Activated CD8-positive, alpha-beta memory T cell treated with anti-CD3 and anti-CD28 coated beads for 1 hour (primary cell): ENCODE data around the gene AP4E1.
"Not testable (repeated sequence)": the region's sequence is repeated elsewhere in the genome, so short reads cannot be mapped to it uniquely, and the experiment has no call there.

Experiments used
- DNase-seq, 2 donors: peaks; one replicate each; pipeline ENCODE4 v3.0.0-alpha.2; 2020; ENCODE audit warnings: low read depth in 1 of 2; ENCODE audit errors: extremely low read depth in 1 of 2

AP4E1 gene

GRCh38 chr15:50908209-50909009 lies at the start of gene AP4E1:
TSS of gene AP4E1 (plus strand) at chr15:50908683. CDS start at chr15:50908779, 96 bp downstream.
- peak; percentile 89 to 92 for DNase-seq

GRCh38 chr15:50860824-50861223 lies 47.7 kb upstream of the AP4E1 start:
- no peak for DNase-seq

- no peak for DNase-seq
Observed at GRCh38 chr15:50862553-50862952, 45.9 kb upstream of the AP4E1 start.

DNA sequence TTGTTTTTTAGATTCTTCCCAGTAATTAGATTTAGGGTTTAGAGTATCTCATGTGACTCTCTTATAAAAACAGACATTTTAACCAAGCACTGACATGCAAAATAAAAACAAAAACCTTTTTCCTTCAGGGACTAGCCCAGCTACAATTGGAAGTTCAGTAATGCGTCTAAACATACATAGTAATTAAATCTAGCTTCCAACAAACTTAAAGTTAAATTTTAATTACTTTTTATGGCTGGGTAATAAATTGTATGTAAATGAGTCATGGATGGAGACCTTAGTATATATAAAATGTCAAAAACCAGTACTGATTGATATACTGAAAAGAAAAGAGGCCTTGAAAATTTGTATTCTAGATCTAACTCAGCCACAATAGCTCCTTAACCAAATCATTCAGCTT lies 43.6 kb upstream of the AP4E1 start:
- DNase-seq: no peak

- no peak for DNase-seq
Observed at GRCh38 chr15:50865515-50866353, 42.7 kb upstream of the AP4E1 start.

- no peak for DNase-seq
Observed at GRCh38 chr15:50871832-50872231, 36.7 kb upstream of the AP4E1 start.

- no peak for DNase-seq
Observed at GRCh38 chr15:50872832-50873426, 35.6 kb upstream of the AP4E1 start.

DNA sequence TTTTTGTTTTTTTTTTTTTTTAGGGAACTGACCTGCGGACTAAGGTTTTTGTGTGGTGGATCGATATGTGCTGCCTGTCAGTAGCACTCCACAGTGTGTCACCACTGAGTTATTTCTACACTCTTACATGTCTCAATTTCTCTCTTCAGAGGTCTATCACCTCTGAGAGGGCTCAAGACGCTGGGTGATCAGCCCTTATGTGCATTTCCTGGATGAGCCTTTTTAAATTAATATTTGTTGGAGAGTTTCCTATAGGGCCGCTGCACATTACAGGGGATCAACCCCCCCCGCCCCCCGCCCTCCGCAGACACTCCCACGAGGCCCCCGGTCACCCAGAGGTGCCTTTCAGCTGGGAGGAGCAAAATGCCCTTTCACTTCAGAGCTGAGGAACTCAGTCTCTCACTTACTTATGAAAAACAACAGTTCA lies 34.5 kb upstream of the AP4E1 start:
- DNase-seq: no peak

DNA sequence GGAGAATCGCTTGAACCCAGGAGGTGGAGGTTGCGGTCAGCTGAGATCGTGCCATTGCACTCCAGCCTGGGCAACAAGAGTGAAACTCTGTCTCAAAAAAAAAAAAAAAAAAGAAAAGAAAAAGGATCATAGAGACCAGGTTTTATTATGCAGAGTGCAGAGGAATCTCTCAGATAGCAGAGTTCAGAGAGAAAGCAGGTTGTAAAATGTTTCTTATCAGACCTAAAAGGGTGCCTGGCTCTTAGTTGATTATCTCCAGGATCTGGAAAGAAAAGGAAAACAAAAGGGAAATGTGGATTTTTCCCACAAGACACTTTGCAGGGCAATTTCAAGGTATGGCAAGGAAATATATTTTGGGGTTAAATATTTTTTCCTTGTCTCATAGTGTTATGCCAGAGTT lies 33.2 kb upstream of the AP4E1 start:
- not testable (repeated sequence) for DNase-seq

DNA sequence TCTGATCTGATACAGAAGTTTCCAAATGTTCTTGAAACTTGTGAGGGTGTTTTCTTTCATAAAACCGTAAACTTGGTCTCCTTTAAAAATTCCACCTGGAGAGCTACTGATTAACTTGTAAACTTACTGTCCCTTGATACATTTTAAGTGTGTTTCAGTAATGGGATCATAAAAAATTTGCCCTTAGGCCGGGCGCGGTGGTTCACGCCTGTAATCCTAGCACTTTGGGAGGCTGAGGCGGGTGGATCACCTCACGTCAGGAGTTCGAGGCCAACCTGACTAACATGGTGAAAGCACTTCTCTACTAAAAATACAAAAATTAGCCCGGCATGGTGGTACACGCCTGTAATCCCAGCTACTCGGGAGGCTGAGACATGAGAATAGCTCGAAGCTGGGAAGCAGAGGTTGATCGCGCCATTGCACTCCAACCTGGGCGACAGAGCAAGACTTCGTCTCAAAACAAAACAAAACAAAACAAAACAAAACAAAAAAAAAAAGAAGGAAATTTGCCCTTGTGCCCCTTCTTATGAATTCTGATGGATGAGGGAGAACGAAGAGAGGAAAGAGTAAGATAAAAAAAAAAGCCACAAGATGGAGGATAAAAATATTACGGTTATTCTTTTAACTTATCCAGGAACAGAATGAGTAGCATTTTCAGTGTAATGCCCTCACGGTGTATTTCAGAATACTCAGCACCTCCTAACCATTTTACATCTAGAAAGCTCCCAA lies 32.1 kb upstream of the AP4E1 start:
- DNase-seq: no peak

GRCh38 chr15:50876989-50877360 lies 31.5 kb upstream of the AP4E1 start:
- DNase-seq: peak; percentile 30 to 32

DNA sequence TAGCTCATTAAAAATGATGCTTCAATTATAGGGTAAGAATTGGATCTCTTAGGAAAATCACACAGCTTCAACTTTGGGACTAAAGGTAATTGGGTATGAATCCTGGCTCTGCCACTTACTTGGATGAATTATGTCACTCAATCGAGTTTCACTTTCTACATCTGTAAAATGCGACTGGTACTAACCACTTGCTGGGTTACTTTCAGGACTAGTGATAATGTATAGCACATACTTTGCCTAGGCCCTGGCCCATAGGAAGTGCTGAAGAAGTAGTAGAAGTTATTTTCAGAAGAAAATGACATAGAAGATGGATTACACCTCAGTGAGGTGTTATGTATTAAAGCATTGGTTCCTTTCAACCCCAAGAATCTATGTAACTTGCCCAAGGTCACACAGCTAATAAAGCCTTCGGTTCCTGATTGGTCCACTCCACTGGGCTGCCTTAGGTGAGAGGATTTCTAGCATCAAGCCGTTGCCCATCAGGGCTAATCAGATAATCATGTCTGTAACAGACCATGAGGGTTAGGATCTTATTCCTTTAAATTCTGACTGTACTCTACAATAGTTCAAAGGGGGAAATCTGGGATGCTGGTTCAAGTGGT lies 29.4 kb upstream of the AP4E1 start:
- no peak for DNase-seq

- no peak for DNase-seq
Observed at GRCh38 chr15:50880206-50880605, 28.3 kb upstream of the AP4E1 start.

- DNase-seq: no peak
Observed at GRCh38 chr15:50880651-50881114, 27.8 kb upstream of the AP4E1 start.

GRCh38 chr15:50881121-50882048 lies 27.1 kb upstream of the AP4E1 start:
- no peak for DNase-seq

DNA sequence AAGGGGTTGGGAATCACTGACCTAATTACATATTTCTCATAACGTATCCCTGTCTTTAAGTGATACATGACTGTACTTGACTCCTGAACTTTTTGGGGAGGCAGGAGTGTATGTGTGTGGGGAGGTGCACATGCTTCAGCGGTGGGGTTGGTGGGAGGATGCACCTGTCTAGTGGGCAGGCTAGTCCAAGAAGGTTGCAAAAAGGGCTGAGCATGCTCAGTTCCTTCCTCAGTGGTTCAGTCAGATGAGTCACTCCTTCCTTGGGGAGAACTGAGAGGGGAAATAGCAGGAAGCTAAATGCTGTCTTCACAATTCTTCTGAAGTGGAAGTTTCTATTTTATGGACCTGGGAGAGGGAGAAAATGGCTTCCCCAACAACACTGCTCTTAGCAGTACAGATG lies 24.6 kb upstream of the AP4E1 start:
- no peak for DNase-seq

DNA sequence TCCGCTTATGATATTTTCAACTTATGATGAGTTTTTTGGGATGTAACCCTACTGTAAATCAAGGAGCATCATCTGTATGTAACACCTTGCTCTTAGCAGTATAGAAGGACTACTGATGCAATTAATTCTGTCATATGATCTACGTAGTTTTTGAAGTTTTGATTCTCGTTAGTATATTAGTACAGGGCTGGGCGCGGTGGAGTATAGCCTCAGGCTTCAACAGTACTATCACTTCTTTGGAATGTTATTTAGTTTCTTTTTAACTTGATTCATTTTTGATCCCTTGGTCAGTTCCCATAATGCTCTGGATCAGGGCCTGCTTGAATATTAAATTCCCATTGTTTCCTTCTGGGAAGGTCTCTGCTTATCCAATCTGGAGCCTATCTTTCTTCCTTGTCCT lies 23.9 kb upstream of the AP4E1 start:
- no peak for DNase-seq

GRCh38 chr15:50886139-50886467 lies 22.4 kb upstream of the AP4E1 start:
- no peak for DNase-seq

DNA sequence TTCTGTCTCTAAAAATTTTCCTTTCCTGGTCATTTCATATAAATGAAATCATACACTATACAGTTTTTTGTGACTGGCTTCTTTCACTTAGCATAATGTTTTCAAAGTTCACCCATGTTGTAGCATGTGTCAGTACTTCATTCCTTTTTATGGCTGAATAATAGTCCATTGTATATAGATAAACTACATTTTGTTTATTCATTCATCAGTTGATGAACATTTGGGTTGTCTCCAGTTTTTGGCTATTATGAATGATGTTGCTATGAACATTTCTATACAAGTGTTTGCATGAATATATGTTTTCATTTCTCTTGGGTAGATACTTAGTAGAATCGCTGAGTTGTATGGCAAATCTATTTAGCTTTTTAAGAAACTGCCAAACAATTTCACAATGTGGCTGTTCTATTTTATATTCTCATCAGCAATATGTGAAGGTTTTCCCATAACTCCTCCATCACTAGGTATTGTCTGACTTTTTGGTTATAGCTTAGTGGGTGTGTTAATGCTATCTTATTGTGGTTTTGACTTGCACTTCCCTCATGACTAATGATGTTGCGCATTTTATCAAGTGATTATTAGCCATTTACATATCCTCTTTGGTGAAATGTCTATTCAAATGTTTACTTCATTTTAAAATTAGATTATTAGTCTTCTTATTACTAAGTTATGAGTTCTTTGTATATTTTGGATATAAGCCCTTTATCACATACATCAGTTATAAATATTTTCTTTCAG lies 21.7 kb upstream of the AP4E1 start:
- no peak for DNase-seq
